ENCODE data around the gene NTNG1.

Gene NTNG1

DNA sequence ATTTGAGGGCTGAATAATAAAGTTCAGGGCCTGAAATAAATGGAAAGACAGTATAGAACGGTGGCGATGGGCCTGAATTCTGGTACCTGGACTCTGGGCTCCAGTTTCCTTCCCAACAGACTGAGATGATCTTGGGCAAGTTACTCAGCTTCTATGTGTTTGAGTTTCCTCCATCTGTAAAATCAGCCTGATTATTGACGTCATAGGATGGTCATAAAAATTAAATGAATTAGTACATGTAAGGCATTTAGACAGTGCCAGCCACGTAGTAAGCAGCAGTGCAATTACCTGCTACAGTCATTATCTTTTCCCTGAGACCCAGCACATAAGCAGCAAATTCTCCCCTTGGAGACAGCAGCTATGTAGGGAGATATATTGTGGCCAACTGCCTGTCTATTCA is 260.9 kb downstream of the NTNG1 start:
- TF ChIP-seq, protein P1, sequence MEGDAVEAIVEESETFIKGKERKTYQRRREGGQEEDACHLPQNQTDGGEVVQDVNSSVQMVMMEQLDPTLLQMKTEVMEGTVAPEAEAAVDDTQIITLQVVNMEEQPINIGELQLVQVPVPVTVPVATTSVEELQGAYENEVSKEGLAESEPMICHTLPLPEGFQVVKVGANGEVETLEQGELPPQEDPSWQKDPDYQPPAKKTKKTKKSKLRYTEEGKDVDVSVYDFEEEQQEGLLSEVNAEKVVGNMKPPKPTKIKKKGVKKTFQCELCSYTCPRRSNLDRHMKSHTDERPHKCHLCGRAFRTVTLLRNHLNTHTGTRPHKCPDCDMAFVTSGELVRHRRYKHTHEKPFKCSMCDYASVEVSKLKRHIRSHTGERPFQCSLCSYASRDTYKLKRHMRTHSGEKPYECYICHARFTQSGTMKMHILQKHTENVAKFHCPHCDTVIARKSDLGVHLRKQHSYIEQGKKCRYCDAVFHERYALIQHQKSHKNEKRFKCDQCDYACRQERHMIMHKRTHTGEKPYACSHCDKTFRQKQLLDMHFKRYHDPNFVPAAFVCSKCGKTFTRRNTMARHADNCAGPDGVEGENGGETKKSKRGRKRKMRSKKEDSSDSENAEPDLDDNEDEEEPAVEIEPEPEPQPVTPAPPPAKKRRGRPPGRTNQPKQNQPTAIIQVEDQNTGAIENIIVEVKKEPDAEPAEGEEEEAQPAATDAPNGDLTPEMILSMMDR (IDR thresholded peaks at IDR 0.05), result no peak

DNA sequence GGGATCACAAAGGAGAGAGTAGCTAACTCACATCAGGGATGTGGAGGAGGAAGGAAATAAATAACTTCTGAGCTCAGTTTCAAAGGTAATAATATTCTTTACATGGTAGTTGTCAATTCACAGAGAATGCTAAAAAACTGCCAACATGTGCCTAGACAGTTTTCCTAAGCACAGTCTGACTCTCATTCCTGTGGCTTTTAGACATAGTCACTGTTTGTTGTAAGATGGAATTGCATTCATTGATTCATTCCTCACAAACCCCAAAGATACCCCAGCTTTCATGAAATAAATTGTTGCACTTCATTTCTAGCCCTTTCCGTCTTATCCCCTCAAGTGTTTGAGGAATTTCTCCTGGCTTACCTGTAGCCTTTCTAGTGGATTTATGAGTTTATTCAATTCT is 263.9 kb downstream of the NTNG1 start:
- TF ChIP-seq, protein P1 (IDR thresholded peaks at IDR 0.05), result no peak

DNA sequence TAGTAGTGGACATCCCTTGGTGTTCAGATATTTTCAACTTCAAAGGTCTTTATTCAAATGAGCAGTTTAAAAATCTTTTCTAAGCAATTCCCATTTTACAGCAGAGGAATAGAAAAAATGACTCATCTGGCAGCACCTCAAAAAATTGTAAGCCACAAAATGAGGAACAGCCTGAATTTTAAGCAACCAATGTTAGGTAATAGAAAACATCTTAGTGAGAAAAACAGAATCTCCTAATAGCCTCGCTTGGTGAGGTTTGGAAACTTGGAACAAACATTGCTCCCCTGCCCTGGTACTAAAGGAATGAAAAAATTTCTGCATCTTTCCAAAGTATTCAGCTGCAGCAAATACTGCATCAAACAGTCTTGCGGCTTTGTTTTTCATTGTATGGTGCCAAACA is 264.4 kb downstream of the NTNG1 start:
- TF ChIP-seq, protein P1 (IDR thresholded peaks at IDR 0.05), result no peak

DNA sequence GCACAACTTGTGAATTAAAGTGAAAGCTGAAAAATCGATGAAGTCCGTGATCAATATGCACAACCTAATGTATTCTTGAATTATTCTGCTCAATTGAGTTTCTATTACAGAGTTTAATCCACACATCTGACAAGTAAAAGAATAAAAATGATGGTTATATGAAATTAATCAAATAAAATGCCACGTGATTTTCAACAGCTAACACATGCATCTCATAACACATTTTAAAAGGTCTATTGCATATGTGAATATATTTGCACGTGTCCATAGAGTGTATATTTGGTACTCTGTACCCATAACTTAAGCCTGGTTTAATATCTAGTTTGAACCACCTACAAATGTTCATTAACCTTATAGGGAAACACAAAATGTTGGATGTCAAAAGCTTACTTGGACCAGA is 266.2 kb downstream of the NTNG1 start:
- TF ChIP-seq, protein P1 (IDR thresholded peaks at IDR 0.05), result no peak

DNA sequence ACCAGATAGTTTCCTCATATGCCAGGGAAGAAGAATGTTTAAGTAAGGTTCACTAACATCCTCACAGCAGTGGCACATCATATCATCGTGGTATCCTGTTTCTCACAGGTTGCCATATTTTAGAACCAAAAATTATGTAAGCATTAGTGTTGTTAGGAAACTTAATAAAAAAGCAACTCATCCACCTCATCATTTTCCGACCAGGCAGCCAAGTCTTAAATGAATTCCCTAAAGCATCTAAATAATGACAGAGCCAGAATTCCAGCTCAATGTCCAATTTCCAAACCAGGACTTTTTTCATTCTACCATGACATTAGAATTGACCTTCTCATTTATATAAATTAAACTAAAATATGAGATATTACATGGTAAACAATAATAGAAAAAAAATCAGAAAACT is 272.7 kb downstream of the NTNG1 start:
- TF ChIP-seq, protein P1 (IDR thresholded peaks at IDR 0.05), result no peak

DNA sequence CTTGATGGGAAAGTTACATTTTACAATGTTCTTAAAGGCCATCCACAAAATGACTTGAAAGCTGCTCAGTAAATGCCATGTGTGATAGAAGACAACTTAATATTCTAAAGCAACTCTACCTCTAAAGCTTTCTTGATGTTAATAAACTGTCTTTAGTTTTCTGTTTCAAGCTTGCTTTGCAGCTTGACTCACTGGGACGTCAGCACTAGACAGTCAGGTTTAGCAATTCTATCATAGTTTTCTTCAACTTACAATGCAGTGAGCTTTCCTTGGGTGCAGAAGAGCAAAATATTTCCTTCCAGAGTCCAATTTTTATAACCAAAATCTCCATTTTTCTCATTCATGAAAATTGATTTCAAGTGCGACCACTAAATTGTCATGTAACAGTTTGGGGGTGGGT is 273.1 kb downstream of the NTNG1 start:
- TF ChIP-seq, protein P1 (IDR thresholded peaks at IDR 0.05), result no peak

DNA sequence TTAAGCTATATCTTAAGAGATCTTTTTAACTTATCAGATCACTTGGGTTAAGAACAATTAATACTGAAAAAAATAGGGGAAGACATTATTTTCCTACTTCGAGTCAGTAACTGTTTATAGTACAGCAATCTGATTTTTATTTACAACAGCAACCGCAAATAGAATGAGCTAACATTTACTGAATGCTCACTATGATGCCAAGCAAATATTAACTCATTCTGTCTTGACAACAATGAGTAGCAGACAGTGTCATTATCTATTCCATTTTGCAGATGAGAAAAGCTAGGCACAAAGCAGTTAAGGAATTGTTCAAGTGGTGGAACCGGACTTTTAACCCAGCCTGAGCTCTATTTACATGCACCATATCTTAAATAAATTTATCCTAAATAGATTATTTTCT is 273.7 kb downstream of the NTNG1 start:
- TF ChIP-seq, protein P1 (IDR thresholded peaks at IDR 0.05), result no peak

DNA sequence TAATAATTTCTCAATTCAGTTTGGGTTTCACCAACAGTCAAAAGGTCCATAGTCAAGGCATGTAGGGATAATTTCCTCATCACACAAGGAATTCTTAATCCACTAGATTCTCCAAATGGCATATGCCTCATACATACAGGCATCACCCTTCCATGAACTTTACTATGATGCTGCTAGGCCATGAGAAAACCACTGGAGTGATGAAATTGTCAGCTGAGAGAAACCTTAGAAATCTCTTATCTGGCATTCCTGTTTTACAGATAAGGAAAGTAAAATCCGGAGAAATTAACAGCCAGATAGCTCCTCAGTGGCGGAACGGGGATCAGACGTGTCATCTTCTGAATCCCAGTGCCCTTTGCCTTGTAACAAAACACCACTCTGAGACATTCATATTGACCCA is 274.4 kb downstream of the NTNG1 start:
- TF ChIP-seq, protein P1 (IDR thresholded peaks at IDR 0.05), result no peak

Measured in LNCAP (cell line).